HG02763 (cell line): ENCODE data around the gene SLC25A29.
"Not testable (repeated sequence)": the region's sequence is repeated elsewhere in the genome, so short reads cannot be mapped to it uniquely, and the experiment has no call there.

Source experiments
- ATAC-seq: cut with Tn5 transposase; IDR thresholded peaks from one replicate; pipeline ENCODE4 v1.9.1; 2021; ENCODE audit warnings: mild to moderate bottlenecking, moderate library complexity; ENCODE audit not compliant: unreplicated experiment

The SLC25A29 gene

DNA sequence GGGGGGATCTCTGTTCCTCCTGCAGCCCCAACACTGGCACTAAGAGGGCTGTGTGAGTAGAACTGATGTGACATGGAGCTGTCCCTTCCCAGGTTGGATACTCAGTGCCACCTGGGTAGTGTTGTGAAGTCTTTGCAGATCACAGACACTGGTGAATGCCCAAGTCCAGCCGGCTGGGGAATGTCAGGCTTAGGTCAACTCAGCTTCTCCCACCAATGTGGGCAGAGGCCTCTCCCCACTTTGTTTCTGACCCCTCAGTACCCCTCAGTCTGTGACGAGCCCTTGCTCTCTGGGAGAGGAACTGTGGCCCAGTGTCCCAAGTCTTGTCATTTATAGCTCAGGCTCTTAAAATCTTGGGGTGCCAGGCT, 11.3 kb downstream of the SLC25A29 start:
- ATAC-seq = no peak

DNA sequence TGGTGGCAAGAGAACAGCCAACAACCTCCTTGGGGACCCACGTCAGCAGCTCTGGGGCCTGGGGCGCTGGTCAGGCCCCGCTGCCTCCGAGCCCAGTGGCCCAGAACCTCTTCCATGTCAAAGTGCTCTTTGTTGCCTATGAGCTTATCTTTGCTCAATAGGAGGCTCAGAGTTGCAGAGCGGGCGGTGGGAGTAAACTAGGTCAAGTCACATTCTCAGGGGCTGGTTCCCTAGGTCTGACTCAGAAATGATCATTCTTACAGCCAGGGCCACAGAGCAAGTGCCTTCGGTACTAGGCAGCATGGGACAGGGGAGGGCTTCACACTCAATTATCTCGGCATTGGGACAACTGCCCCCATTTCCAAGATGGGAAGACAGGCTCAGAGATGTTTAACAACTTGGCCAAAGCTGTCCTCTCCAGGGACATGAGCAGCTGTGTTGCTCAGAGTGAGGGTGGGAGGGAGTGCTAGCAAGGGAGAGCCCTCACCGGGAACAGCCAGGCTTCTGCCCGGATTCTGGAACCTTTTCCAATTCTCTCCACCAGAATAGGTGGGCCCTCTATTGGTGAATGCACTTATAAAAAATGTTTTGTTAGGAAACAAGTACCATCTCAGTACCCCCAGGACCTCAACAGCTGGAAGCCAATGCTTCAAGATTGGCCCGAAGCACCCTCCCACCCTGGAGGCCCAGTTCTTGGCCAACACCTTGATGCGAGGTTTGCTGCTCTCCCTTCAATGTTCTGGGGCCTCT, 11.9 kb downstream of the SLC25A29 start:
- no peak for ATAC-seq

DNA sequence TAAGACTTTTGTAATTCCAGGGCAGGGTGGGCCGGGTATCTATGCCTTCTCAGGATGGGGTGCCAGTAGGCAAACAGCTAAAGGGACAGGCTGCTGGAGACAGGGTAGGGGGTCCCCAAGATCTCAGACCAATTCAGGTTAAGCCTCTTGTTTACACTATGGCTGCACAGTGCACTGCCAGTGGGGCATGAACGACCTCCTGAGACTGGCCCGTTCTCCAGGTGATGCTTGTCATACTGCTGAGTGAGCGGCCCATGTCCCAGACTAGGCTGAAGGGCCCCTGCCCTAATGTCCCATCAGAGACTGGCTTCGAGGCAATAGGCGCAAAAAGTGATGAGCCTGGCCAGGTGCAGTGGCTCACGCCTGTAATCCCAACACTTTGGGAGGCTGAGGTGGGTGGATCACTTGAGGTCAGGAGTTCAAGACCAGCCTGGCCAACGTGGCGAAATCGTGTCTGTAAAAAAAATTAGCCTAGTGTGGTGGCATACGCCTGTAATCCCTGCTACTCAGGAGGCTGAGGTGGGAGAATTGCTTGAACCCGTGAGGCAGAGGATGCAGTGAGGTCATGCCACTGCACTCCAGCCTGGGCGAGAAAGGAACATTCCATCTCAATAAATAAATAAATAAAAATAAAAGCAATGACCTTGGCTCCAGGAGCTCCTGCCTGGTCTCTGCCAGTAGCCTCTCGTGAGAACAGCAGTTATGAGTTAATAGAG, 12.6 kb downstream of the SLC25A29 start:
- no peak for ATAC-seq

DNA sequence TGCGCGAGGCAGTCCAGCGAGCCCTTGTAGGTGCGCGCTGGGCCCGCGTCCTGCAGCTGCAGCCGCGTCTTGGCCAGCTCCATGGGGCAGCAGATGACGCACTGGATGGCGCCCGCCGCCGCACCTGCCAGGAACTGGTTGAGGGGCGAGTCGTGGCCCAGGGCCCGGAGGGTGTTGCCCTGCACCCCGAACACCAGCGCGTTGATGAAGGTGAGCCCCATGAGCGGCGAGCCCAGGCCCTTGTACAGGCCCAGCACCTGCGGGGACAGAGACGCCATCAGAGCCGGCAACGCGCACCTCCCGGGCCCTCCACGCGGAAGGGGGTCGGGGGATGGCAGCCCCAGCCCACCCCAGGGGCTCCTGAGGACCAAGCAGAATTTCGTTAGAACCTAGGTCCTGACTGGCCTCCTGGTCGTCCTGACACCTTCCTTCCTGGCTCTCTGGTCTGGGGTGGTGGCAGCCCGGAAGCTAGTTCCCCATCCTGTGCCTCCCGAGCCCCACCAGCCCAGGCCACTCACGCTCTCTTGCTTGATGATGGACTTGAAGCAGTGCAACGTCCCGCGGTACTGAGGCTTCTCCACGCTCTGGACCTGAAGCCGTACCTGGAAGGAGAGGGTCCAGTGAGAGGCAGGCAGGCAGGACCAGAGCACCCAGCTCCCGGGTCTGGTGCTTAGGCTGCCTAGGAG, 13.3 kb downstream of the SLC25A29 start:
- no peak for ATAC-seq

DNA sequence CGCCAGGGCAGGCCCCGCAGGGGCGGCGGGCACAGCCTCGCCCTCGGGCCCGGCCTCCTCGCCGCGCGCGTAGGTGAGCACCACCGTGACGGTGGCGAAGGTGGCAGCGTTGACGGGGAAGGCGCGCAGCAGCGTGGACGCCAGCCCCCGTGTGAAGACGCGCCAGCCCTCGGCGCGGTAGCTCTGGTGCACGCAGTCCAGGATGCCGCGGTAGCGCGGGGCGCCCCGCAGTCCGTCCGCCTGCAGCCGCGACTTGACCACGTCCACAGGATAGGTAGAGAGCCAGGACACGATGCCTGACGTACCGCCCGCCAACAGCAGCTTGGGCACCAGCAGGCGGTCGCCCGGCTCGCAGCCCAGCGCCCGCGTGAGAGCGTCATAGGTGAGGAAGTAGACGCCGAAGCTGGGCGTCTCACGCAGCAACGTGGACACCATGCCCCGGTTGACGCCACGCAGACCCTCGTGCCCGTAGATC, 13.9 kb downstream of the SLC25A29 start:
- no peak for ATAC-seq

DNA sequence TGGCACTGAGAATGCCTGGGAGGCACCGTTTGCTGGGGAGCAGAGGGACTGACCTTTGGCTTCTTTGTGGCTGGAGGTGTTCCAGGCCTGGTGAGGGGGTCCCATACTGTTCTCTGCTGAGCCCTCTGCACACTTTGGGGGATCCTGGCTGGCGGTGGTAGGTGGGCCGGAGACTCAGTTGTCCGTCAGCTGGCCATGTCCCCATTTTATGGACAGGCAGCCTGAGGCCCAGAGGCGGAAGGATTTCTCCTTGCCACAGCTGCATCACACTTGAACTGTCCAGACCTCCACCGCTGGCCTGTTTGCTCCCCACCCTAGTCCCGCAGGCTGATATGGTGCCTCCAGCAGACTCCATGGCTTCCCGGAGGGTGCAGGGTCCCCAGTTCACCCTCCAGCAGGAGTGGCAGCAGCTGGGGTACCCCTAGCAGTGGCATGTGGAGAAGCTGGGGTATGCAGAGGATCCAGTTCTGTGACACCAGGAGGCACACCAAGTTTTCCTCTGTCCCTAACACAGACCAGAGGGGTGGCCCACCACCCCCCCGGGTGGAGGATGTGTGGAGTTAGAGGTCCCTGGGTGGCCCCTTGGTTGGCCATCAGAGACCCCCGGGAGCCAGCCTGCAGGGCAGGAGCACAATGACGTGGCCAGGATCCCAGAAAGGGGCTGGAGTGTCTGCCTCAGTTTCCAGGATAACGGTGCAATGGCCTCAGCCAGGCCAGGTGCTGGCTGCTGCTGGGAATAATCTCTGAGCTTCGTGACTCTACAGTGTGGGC, 14.8 kb downstream of the SLC25A29 start:
- no peak for ATAC-seq

DNA sequence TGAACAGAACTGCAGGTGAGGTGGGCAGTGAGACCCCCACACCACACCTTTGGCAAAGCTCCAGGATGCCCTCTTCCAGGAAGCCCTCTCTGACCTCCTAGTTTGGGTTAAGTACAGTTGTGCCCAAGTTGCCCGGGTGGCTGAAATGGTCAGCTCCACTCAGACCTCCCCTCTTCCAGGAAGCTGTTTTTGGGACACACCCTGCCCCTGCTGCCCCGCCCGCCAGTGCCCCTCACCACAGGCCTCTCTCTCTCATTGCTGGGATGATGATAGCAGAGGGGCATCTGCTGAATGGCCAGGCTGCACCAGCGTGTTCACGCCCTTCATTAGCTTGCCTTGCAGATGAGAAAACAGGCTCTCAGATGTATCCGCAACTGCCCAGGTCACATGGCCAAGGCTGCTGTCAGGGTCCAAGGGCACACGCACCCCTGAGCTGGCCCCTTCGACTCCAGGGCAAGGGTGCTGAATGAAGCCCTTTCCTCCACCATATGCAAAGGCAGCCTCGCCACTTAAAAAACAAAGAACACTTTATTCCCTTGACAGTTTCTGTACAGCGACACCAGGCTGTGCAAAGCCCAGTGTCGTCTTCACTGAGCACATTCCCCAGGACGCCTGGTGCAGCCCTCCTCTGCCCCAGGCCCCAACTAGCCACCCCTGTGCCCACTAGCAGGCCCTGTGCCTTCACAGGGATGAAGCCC, 15.5 kb downstream of the SLC25A29 start:
- no peak for ATAC-seq

DNA sequence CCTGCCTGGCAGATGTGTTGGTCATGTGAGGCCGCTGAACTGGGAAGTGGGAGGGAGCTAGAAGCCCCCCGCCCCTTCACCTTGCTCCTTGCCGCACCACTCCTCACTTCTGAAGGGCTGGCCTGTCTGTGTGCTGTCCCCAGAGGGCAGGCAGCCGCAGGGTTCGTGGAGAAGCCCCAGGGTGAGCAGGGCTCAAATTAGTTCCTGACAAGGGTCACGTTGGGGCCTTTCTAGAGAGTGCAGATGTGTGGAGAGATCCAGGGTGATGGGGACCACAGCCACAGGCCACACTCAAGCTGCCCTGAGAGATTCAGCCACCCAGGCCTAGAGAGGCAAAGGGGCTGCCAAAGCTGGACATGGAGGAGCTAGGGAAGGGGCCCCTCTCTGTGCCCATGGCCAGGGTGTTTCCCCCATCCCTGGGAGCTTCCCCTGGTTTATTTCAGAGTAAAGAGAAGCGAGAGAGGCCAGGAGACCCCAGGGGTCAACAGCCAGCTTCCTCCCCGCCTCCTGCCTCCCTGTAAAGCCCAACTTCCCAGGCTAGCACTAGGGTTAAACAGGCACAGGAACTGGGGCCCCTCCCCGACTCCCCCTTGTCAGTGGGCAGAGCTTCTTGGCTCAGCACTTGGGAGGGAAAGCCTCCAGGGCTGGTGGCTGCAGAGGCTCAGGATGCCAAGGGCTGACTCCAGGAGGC, 16.2 kb downstream of the SLC25A29 start:
- no peak for ATAC-seq

DNA sequence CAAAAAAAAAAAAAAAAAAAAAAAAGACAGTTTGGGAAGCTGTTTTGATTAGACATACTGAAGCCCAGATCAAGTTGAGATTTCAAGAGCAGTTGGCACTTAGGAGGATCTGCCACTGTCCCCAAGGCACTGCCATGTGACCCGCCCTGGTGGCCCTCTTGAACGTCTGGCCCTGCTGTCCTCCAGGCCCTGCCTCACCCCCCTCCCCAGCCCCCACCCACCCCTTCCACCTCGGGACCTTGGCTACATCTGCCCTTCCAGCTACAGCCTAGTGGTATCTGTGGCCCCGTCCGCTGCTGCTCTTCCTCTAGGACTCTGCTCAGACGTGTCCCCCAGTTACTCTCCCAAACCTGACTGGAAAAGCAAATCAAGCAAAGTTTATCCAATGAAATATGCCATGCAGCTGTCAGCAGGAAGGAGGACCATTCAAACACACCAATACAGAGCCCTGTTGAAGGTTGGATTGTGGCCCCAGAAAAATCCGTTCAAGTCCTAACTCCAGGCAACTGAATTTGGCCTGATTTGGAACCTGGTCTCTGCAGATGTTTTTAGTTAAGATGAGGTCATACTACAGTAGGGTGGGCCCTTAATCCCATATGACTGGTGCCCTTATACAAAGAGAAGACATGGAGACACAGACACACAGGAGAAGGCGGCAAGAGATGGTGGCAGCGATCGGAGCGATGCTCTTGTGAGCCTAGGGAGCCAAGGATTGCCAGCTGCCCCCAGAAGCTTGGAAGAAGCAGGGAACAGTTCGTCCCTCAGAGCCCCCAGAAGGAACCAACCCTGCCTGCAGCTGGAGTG, 17.7 kb downstream of the SLC25A29 start:
- ATAC-seq = no peak

DNA sequence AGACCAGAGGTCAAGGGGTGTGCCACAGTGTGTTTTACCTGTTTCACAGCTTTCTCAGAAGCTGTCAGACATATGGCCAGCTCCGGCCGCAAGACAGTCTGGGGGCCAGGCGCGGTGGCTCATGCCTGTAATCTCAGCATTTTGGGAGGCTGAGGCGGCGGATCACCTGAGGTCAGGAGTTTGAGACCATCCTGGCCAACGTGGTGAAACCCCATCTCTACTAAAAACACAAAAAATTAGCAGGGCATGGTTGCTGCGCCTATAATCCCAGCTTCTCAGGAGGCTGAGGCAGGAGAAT, 18.3 kb downstream of the SLC25A29 start:
- ATAC-seq = not testable (repeated sequence)

DNA sequence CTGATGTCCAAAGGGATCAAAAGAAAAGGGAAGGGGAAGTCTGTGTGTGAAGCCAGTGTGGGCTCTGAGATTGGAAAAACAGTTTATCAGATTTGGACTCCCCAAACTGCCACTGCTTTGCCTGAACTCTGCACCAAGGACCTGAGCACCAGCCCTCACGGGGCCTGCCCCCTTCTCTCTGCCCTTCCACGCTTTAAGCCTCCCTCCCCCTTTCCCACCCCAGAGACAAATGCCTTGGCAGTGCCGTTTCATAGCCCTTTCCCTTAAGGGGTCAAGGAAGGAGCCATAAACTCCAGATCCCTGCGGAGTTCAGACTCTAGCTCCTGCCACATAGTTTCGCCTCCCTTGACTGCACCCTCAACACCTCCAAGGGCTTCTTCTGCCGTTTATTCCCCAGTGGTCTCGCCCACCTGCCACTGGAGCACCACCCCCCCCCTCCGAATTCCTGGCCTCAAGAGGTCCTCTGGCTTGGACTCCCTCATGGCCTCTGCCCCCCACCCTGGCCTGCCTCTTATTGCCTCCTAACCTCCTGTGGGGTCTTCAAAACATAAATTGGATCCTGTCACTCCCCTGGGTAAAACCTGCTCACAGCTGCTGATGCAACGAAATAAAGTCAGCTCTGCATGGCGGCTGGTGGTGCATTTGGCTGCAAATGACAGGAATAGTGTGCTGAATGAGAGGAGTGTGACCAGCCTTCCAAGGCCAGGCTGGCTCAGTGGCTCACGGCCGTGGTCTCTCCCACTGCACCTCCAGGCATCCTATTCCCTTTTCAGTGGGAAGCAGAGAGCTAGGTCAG, 18.8 kb downstream of the SLC25A29 start:
- ATAC-seq = no peak

DNA sequence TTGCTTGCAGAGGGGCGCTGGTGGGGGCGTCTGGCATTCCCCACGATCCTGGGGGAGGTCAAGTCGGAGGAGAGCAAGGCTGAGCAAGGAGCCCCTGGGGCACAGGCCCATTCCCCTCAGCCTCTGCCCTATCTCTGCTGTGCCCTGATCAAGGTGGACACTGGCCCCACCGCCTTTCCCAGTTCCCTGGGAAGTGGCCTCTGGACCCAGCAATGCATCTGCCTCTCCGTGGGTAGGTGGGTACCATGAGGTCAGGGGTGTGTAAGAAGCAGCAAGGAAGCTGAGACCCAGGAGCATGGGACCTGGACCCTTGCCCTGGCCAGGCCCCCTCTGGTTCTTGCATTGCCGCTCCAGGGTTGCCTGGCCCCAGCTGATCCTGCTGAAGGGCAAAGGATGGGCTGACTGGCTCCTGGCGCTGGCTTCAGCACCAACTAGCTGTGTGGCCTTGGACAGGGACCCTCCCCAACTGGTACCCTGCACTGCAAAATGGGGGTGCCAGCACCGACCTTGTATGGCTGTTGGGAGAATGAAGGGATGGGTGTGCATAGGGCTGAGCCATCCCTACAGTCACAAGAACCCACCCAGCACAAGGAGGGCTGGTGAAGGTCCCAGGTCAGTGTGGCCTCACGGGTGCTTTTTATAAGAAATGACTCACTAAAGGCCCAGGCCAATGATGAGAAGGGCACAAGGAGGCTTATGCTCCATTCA, 19.6 kb downstream of the SLC25A29 start:
- ATAC-seq = no peak

DNA sequence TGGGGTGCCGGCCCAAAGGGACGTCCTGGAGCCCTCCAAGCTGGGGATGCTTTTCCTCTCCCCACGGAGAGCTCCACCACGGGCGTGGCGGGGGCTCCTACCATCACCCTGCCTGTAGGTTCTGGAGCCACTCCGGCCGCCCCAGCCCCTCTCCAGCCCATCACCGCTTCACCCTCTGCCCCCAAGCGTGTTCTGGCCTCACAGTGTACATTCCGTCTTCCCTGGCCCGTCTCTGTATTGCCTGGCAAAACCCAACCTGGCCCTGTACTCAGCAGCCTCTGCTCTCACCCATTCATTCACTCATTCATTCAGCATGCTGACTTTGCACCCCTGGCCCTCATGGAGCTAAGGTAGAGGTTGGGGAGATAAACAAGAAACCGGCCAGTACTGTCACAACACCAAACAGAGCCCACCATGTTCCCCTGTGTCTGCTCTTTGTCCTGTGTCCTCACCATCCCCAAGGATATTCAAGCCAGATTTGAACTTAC, 20.3 kb downstream of the SLC25A29 start:
- ATAC-seq = no peak

DNA sequence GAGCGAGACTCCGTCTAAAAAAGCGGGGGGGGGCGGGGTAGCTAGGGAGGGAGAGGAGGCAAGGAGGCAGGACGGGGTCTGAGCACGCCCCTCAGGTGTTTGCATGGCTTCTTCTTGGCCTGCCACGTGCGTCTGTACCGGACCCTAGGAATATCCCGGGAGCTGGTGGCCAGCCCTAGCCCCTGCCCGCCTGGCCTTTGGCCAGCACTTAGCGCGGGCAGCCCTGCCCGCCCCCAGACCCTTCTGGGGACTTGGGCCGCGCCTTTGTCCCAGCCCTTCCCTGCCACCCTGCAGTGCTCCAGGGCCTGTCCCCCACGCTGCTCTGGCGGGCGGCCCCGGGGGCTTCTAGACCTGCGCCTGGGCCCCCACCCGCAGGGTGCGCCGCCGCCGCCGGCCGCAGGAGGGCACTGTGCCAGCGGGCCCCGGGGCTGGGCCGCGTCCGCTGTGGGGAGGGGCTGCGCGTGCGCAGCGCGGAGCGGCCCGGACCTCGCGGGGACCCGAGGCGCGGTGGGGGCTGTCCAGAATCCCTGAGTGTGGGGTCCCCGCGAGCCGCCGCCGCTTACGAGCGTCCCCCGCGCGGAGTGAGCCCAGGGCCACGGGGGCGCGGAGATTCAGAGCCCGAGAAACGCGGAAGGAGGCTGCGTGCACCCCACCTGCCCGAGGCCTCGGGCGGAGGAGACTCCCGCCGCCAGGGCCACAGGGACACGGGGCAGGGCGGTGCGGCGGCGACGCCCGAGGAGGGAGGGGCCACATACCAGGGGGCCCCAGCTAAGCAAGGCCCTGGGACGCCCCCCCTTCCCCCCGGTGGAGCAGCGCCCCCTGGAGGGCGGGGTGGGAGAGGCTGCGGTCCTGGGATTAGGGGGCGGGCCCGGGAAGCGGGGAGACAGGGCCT, 21.0 kb downstream of the SLC25A29 start:
- ATAC-seq = peak; percentile 83

DNA sequence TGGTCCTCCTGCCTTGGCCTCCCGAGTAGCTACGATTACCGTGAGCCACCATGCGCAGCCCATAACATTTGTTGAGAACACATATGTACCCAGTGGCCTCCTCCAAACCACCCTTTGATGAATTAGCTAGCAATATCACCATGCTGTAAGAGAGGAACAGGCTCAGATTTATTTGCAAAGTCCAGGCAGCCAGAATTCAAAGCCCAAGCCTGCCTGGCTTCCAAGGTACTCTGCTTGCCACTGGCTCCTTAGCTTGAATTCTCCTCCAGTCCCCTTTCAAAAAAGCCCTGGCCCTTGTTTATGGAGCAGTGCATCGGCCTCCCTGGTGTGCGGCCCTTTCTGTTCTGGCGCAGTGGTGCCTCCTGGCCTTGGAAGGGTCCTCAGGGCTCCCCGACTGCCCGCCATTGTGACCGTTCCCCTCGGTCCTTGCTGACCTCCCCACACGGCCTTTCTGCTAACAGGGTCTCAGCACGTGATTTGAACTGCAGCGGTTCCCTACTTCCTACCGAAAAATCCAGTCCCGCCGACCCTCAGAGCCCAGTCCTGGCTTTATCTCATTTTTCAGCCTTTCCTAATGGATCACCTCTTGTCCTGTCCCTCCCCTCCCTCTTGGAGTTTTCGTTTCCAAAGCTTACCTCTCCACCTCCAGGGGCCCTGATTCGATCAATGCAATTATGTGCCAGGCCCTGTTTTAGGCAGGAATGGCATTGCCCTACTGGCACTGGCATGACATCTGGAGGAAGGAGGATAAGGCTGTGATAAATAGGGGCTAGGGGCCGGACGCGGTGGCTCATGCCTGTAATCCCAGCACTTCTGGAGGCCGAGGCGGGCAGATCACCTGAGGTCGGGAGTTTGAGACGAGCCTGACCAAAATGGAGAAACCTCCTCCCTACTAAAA, 22.0 kb downstream of the SLC25A29 start:
- ATAC-seq = no peak

DNA sequence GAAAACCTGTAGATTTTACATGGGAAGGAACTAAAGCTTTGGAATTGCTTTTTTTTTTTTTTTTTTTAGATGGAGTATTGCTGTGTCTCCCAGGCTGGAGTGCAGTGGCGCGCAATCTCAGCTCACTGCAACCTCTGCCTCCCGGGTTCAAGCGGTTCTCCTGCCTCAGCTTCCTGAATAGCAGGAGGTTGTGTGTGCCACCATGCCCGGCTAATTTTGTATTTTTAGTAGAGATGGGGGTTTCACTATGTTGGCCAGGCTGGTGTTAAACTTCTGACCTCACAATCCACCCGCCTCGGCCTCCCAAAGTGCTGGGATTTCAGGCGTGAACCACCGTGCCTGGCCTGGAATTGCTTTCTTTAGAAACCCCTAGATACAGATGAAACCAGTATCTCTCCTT, 22.8 kb downstream of the SLC25A29 start:
- ATAC-seq = not testable (repeated sequence)
